Effector memory CD4-positive, alpha-beta T cell (primary cell): ENCODE data around the gene OPCML.

Experiments
- DNase-seq, 3 donors: peaks; one replicate each; pipeline ENCODE4 v3.0.0-alpha.2; 2020
- H3K27ac ChIP-seq: 2 replicates; pipeline ENCODE4 v1.7.0; 2013; ENCODE audit warnings: mild to moderate bottlenecking, low read length, moderate library complexity; ENCODE audit not compliant: insufficient read depth, poor library complexity, severe bottlenecking
- H3K27me3 ChIP-seq: replicated peaks from 2 replicates; pipeline ENCODE4 v1.7.0; 2013; ENCODE audit warnings: mild to moderate bottlenecking, low read length; ENCODE audit not compliant: insufficient read depth, control insufficient read depth, poor library complexity, severe bottlenecking
- H3K36me3 ChIP-seq: 2 replicates; pipeline ENCODE4 v1.7.0; 2013; ENCODE audit warnings: mild to moderate bottlenecking, low read length, moderate library complexity; ENCODE audit not compliant: control insufficient read depth, insufficient read depth
- H3K4me1 ChIP-seq: 2 replicates; pipeline ENCODE4 v1.7.0; 2013; ENCODE audit warnings: low read length, mild to moderate bottlenecking; ENCODE audit not compliant: control insufficient read depth, insufficient read depth, poor library complexity, severe bottlenecking
- H3K4me3 ChIP-seq: 2 replicates; pipeline ENCODE4 v1.7.0; 2013; ENCODE audit warnings: low read length, low read depth, mild to moderate bottlenecking; ENCODE audit not compliant: insufficient read depth, poor library complexity, severe bottlenecking
- H3K9me3 ChIP-seq: 2 replicates; pipeline ENCODE4 v1.7.0; 2013; ENCODE audit warnings: mild to moderate bottlenecking, low read length, moderate library complexity; ENCODE audit not compliant: control insufficient read depth

OPCML gene

DNA sequence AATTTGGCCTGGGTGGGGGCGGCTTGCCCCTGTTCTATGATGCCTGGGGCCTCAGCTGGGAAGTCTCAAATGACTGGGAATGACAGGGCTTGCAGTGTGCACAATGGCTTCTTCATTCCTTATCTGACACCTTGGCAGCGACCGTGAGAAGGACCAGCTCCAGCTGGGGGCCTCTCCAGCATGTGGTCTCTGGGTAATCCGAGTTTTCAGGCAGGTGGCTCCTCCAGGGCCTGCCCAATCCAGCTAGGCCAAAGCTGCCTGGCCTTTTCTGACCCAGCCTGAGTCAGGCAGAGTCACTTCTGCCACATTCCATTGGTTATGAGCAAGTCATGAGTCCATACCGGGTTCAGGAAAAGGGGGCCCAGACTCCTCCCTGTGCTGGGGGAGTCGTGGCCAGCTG is 646.0 kb downstream of the OPCML start:
- no peaks in the 10 kb centered on the region for H3K27me3 ChIP-seq
- no peaks in the 10 kb centered on the region for H3K4me1 ChIP-seq
- no peak overlapping the region for H3K4me3 ChIP-seq
- DNase-seq: no peak
- no peaks in the 10 kb centered on the region for H3K36me3 ChIP-seq
- no peak overlapping the region for H3K27ac ChIP-seq
- no peaks in the 10 kb centered on the region for H3K9me3 ChIP-seq

DNA sequence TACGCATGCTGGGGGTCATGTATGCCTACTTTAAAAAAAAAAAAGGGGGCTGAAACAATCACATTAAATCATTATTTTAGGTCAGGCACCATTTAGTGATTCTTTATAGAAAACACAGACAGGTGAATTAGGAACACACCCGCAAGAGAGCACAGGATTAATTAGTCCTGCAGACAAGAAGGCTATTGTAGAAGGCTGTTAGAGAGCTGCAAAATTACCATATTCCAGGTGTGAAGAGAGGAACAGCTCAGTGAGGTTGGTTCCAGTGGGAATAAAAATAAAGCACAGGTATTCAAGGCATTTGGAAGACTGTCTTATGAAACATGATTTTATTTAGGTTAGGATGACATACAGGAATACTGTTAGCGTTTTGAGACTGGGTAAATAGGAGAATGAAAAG is 649.1 kb downstream of the OPCML start:
- Histone ChIP-seq H3K27ac (no peak overlapping the region), H3K4me1 (no peaks in the 10 kb centered on the region), H3K27me3 (no peaks in the 10 kb centered on the region), H3K36me3 (no peaks in the 10 kb centered on the region), H3K4me3 (no peak overlapping the region), H3K9me3 (no peaks in the 10 kb centered on the region)
- no peak for DNase-seq

DNA sequence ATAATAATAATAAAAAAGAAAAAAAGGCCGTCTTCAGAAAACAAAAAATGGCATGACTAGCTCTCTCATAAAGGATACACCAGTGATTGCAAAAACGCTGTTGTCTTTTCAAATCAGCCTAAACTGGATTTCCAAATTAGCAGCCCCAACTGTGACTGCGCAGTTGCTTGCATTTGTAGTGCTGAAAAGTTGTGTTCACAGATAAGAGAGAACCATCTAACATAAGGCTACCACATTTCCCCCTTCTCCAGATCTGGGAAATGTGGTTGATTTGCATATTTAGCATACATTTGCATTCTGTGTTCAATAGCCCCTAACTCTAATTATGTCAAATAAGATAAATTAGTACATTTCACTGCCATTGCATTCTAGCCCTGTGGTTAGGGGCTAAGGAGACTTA is 650.7 kb downstream of the OPCML start:
- DNase-seq: no peak
- Histone ChIP-seq H3K27ac (no peak overlapping the region), H3K36me3 (no peaks in the 10 kb centered on the region), H3K4me3 (no peak overlapping the region), H3K9me3 (no peaks in the 10 kb centered on the region), H3K4me1 (no peaks in the 10 kb centered on the region), H3K27me3 (no peaks in the 10 kb centered on the region)

DNA sequence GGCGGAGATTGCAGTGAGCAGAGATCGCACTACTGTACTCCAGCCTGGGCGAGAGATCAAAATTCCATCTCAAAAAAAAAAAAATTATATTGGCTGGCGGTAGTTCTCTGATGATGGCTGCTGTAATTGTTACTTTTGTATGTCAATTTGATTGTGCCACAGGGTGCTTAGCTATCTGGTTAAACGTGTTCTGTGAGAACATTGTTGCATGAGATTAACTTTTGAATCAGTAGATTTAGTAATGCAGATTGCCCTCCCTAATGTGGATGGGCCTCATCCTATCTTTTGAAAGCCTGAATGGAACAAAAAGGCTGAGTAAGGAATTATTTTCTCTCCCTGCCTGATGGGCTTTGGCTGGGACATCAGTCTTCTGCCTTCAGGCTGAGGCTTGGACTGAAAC is 654.2 kb downstream of the OPCML start:
- Histone ChIP-seq H3K4me3 (no peak overlapping the region), H3K27ac (no peak overlapping the region), H3K36me3 (no peaks in the 10 kb centered on the region), H3K9me3 (no peaks in the 10 kb centered on the region), H3K4me1 (no peaks in the 10 kb centered on the region), H3K27me3 (no peaks in the 10 kb centered on the region)
- DNase-seq: no peak

DNA sequence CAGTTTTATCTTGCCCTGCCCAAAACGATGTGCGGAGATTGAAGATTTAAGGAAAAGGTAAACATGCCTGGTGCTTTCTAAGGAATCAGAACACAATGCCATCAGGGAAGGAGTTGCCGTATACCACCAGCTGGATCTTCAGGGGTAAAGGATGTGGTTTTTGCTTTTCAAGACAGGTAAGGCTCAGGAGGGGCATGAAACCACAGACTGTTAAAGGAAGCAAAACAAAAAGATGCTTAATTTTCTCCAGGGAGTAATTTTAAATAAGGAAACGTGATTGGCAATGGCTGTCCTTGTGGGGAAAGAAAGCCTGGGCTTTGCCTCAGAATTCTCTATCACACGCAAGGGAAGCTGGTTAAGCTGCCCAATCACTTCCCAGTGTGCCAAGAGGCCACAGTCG is 655.6 kb downstream of the OPCML start:
- H3K27me3 ChIP-seq: no peaks in the 10 kb centered on the region
- H3K36me3 ChIP-seq: no peaks in the 10 kb centered on the region
- H3K4me3 ChIP-seq: no peak overlapping the region
- no peaks in the 10 kb centered on the region for H3K9me3 ChIP-seq
- H3K4me1 ChIP-seq: no peaks in the 10 kb centered on the region
- no peak overlapping the region for H3K27ac ChIP-seq
- no peak for DNase-seq

DNA sequence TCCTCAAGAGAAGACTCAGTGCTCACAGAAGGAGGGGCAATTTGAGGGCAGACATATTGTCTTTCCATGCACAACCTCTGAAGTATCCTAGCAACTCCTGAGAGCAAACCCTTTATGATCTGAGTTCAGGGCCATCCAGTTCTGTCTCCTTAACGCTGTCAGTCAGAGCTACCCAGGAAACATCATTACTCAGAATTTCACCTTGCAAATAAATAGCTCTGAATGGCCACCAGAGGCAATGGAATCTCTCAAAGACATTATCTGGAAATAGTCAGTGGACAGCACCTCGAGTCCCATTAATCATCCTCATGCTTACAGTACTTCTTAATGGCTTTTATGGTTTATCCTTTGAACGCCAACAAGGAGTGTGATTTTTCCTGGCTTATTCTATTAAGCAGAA is 656.1 kb downstream of the OPCML start:
- Histone ChIP-seq H3K4me3 (no peak overlapping the region), H3K27ac (no peak overlapping the region), H3K4me1 (no peaks in the 10 kb centered on the region), H3K9me3 (no peaks in the 10 kb centered on the region), H3K36me3 (no peaks in the 10 kb centered on the region), H3K27me3 (no peaks in the 10 kb centered on the region)
- no peak for DNase-seq

DNA sequence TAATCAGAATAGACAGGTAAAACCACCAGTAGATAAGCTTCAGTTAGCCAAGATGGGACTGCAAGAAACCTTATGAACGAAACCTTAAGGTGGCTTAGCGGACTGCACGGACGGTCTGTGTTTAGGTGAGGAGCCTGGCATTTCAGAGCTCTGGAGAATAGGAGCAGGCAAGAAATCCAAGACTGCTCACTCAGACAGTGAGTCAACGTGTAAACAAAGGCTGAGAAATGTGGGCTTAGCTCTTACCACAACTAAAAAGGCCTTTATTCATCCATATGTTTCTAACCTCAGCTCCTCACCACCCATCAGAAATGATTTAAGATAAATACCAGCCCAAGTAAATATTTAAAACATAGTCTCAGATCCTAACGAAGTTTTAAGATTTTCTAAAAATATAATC is 657.7 kb downstream of the OPCML start:
- DNase-seq: no peak
- Histone ChIP-seq H3K4me3 (no peak overlapping the region), H3K27ac (no peak overlapping the region), H3K4me1 (no peaks in the 10 kb centered on the region), H3K36me3 (no peaks in the 10 kb centered on the region), H3K9me3 (no peaks in the 10 kb centered on the region), H3K27me3 (no peaks in the 10 kb centered on the region)

DNA sequence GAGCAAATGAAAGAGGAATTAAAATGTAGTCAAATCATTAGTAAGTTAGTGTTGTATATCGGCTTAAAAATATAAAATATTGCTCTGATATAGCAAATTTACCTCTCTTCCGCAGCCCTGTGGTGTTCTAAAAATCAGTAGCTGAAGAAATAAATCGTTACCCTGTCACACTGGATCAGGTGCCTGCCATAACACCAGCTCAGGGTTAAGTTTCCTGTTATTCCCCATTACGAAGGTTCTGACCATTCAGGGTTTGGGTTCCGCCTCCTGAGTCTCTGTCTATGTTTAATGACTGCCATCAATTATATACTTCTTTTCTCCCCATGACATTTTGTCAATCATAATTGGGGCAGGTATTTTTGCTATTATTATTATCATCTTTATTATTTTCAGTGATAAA is 658.5 kb downstream of the OPCML start:
- Histone ChIP-seq H3K4me1 (no peaks in the 10 kb centered on the region), H3K36me3 (no peaks in the 10 kb centered on the region), H3K9me3 (no peaks in the 10 kb centered on the region), H3K27ac (no peak overlapping the region), H3K27me3 (no peaks in the 10 kb centered on the region), H3K4me3 (no peak overlapping the region)
- DNase-seq: no peak

DNA sequence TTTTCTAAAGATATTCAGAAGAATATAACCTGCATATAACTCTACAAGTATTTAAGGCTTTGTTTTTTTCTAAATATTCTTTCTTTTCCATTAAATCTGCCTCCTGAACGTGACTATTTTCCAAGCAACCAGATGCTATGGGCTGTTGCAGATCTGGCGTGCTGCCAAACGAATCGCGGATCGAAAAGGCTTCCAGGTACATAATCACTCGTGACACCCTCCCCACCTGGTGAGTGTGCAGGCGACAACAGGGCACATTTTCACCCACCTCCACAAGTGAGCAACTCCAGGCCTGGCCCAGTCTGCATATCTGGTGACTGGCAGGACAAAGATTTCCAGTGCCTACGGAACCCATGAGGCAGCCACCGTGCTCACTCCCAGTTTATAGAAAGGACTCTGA is 660.1 kb downstream of the OPCML start:
- no peaks in the 10 kb centered on the region for H3K27me3 ChIP-seq
- no peaks in the 10 kb centered on the region for H3K9me3 ChIP-seq
- H3K4me3 ChIP-seq: no peak overlapping the region
- no peaks in the 10 kb centered on the region for H3K4me1 ChIP-seq
- H3K27ac ChIP-seq: no peak overlapping the region
- no peak for DNase-seq
- H3K36me3 ChIP-seq: no peaks in the 10 kb centered on the region

DNA sequence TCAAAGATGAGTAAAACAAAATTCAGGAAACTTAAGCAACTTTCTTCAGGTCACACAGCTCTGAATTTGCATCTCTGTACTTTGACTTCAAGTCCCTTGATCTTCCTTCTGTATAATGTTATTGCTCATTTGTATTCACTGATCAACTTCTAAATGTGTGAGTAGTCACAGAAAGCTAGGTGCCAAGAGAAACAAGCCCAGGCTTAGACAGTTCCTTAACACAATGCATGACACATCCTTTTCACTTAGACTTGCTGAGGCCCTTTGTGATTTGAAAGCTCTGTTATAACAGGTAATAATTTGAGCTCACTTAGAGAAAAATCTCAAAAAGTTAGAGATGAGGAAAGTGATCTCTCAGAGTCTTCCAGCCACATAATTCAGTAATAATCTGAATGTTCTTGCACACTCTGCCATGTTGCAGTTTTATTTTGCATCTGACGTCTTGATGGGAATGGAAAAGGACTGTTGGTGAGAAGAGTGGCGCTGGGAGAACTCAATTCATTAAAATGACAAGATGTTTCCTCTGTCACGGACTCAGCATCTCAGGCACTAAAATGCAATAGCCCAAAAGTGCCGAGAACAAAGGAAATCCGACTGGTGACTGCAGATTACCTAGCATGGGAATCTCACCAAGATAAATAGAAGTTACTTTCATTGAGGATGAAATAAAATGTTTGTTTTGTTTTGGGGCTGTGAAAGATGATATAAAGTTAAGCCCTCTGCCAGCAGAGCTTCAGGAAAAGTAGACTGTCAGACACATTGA is 665.3 kb downstream of the OPCML start:
- Histone ChIP-seq H3K4me1 (no peaks in the 10 kb centered on the region), H3K9me3 (no peaks in the 10 kb centered on the region), H3K27me3 (no peaks in the 10 kb centered on the region), H3K36me3 (no peaks in the 10 kb centered on the region), H3K4me3 (no peak overlapping the region), H3K27ac (no peak overlapping the region)
- DNase-seq: no peak
